Measurements from ENCODE around the gene NPAS2.

The NPAS2 gene

GRCh38 chr2:100875516-100876230 lies 55.7 kb downstream of the NPAS2 start:
- Histone ChIP-seq H3K4me3 (no peak overlapping the region), H3K4me1 (peaks cover 0 to 36% (median 11%) of the 10 kb centered on the region in 4 donors), H3K27ac (no peak overlapping the region), H3K27me3 (no peaks in the 10 kb centered on the region), H3K9me3 (no peaks in the 10 kb centered on the region), H3K36me3 (no peaks in the 10 kb centered on the region)
- intact Hi-C loops (cut with DNase I; ENCODE audit: low total_unique reads): no loop called here
- DNase-seq: no peak
- no peak for TF ChIP-seq CTCF (IDR thresholded peaks at IDR 0.05)

GRCh38 chr2:100876231-100876860 lies 56.4 kb downstream of the NPAS2 start:
- peaks cover 0 to 36% (median 11%) of the 10 kb centered on the region in 4 donors for H3K4me1 ChIP-seq
- H3K27ac ChIP-seq: no peak overlapping the region
- intact Hi-C loops (cut with DNase I; ENCODE audit: low total_unique reads): no loop called here

GRCh38 chr2:100877555-100877954 lies 57.6 kb downstream of the NPAS2 start:
- no peaks in the 10 kb centered on the region for H3K9me3 ChIP-seq
- H3K36me3 ChIP-seq: no peaks in the 10 kb centered on the region
- no peaks in the 10 kb centered on the region for H3K27me3 ChIP-seq
- DNase-seq: no peak
- peaks cover 0 to 36% (median 11%) of the 10 kb centered on the region in 4 donors for H3K4me1 ChIP-seq
- no peak for TF ChIP-seq CTCF (IDR thresholded peaks at IDR 0.05)
- H3K27ac ChIP-seq: peak overlapping the region in 1 of 2 donors; percentile 62
- no peak overlapping the region for H3K4me3 ChIP-seq
- intact Hi-C loops (cut with DNase I; ENCODE audit: low total_unique reads): no loop called here

More at GRCh38 chr2:100876231-100876860, 56.4 kb downstream of the NPAS2 start:
- no peaks in the 10 kb centered on the region for H3K9me3 ChIP-seq
- H3K36me3 ChIP-seq: no peaks in the 10 kb centered on the region
- H3K4me3 ChIP-seq: no peak overlapping the region
- H3K27me3 ChIP-seq: no peaks in the 10 kb centered on the region
- TF ChIP-seq CTCF (IDR thresholded peaks at IDR 0.05): no peak
- no peak for DNase-seq

- peaks cover 0 to 36% (median 11%) of the 10 kb centered on the region in 4 donors for H3K4me1 ChIP-seq
- TF ChIP-seq CTCF (IDR thresholded peaks at IDR 0.05): no peak
- no peaks in the 10 kb centered on the region for H3K9me3 ChIP-seq
- DNase-seq: peak in 1 of 2 donors; percentile 75
- peak overlapping the region in 1 of 2 donors; percentile 62 for H3K27ac ChIP-seq
- H3K36me3 ChIP-seq: no peaks in the 10 kb centered on the region
- intact Hi-C loops (cut with DNase I; ENCODE audit: low total_unique reads): no loop called here
- no peaks in the 10 kb centered on the region for H3K27me3 ChIP-seq
- no peak overlapping the region for H3K4me3 ChIP-seq
Measured at GRCh38 chr2:100878000-100878791, 58.3 kb downstream of the NPAS2 start.

GRCh38 chr2:100879296-100879695 lies 59.4 kb downstream of the NPAS2 start:
- intact Hi-C loops (cut with DNase I; ENCODE audit: low total_unique reads): no loop called here
- H3K4me3 ChIP-seq: no peak overlapping the region
- TF ChIP-seq CTCF (IDR thresholded peaks at IDR 0.05): no peak
- DNase-seq: no peak
- no peaks in the 10 kb centered on the region for H3K27me3 ChIP-seq
- H3K36me3 ChIP-seq: no peaks in the 10 kb centered on the region
- H3K4me1 ChIP-seq: peaks cover 0 to 36% (median 11%) of the 10 kb centered on the region in 4 donors
- H3K27ac ChIP-seq: no peak overlapping the region
- no peaks in the 10 kb centered on the region for H3K9me3 ChIP-seq

Data from tibial artery (tissue), 4 donors.